Stimulated activated CD8-positive, alpha-beta memory T cell treated with anti-CD3 and anti-CD28 coated beads, Interleukin-7, amount 100 ng/mL, for 1 hour (primary cell): Measurements from ENCODE around the gene IL23A.
A peak's percentile ranks its signal among the peaks of the same experiment; 100 is the strongest.
"Not testable (repeated sequence)": the region's sequence is repeated elsewhere in the genome, so short reads cannot be mapped to it uniquely, and the experiment has no call there.

ENCODE experiments used
- DNase-seq, 2 donors: peaks; one replicate each; pipeline ENCODE4 v3.0.0-alpha.2; 2020; ENCODE audit warnings: low read depth in 2 of 2

IL23A gene

GRCh38 chr12:56338308-56339157, at the start of gene IL23A:
Gene IL23A (plus strand): TSS chr12:56338884. CDS start chr12:56339045, 161 bp downstream.
- DNase-seq: peak; percentile 54 to 63

GRCh38 chr12:56293795-56294194, 44.9 kb upstream of the IL23A start:
- no peak for DNase-seq

- no peak for DNase-seq
These were observed 42.4 kb upstream of the IL23A start for GRCh38 chr12:56296295-56296694.

- no peak for DNase-seq
These were observed 41.3 kb upstream of the IL23A start for GRCh38 chr12:56297400-56297799.

- no peak for DNase-seq
These were observed 39.9 kb upstream of the IL23A start for GRCh38 chr12:56298828-56299227.

GRCh38 chr12:56299308-56299852, 39.3 kb upstream of the IL23A start:
- DNase-seq: no peak

- peak; percentile 93 to 94 for DNase-seq
These were observed 38.6 kb upstream of the IL23A start, which contains the start of gene CS for GRCh38 chr12:56299853-56300643. Gene CS (minus strand): TSS chr12:56300330. CDS start chr12:56300201, 129 bp downstream.

- DNase-seq: no peak
These were observed 37.8 kb upstream of the IL23A start for GRCh38 chr12:56300644-56301464.

- no peak for DNase-seq
These were observed 34.4 kb upstream of the IL23A start for GRCh38 chr12:56304276-56304675.

GRCh38 chr12:56304872-56305590, 33.7 kb upstream of the IL23A start:
- DNase-seq: no peak

GRCh38 chr12:56307221-56307965, 31.3 kb upstream of the IL23A start:
- DNase-seq: no peak

- DNase-seq: no peak
These were observed 30.0 kb upstream of the IL23A start for GRCh38 chr12:56308714-56309113.

GRCh38 chr12:56311003-56311402, 27.7 kb upstream of the IL23A start:
- no peak for DNase-seq

- no peak for DNase-seq
These were observed 23.4 kb upstream of the IL23A start for GRCh38 chr12:56315249-56315621.

- peak; percentile 82 to 84 for DNase-seq
These were observed 22.8 kb upstream of the IL23A start, which contains the start of gene CNPY2 for GRCh38 chr12:56315622-56316473. Gene CNPY2 (minus strand): TSS chr12:56315988. CDS start chr12:56315217, 771 bp downstream.

- DNase-seq: no peak
These were observed 21.0 kb upstream of the IL23A start for GRCh38 chr12:56317675-56318074.

GRCh38 chr12:56321027-56321426, 17.7 kb upstream of the IL23A start:
- DNase-seq: no peak

- DNase-seq: not testable (repeated sequence)
These were observed 17.1 kb upstream of the IL23A start for GRCh38 chr12:56321610-56322009.

- no peak for DNase-seq
These were observed 14.5 kb upstream of the IL23A start for GRCh38 chr12:56324206-56324605.
